ENCODE data around the gene MZT2B.
A peak's percentile ranks its signal among the peaks of the same experiment; 100 is the strongest.
"Not testable (repeated sequence)": the region's sequence is repeated elsewhere in the genome, so short reads cannot be mapped to it uniquely, and the experiment has no call there.

MZT2B gene

DNA sequence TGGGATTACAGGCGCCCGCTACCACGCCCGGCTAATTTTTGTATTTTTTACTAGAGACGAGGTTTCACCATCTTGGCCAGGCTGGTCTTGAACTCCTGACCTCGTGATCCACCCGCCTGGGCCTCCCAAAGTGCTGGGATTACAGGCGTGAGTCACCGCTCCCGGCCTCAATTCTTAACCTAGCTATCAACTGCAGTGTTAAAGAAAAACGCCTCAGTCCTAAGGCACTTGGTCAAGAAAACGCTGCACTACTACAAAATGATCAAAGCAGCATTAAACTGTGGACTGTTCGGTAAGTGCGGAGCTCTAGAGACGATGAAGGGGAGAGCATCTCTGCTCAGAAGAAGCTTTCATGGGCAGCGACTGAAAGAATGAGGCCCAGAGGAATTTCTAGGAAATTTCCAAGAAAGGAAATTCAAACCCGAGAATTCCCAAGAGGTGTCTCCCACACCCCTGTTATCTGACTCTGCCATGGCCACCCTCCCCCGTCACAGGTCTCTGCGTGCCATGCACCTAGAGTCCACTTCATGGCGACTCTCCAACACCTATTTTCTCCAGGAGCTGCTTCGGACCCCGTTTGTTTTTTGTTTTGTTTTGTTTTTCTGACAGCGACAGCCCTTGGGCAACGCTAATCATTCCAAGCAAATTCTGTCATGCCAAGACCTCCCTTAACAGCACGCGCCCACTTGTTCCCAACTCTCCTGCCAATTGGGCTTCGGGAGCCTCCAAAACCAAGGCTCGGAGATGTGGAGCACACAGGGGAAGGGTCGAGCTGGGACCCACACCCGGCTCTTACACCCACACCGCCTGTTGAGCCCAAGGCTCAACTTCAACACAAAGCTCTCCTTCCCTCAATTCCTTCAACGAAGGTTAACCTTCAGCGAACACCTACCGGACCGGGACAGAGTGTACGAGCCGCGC, 1.4 kb upstream of the MZT2B start:
- not testable (repeated sequence) for DNase-seq

DNA sequence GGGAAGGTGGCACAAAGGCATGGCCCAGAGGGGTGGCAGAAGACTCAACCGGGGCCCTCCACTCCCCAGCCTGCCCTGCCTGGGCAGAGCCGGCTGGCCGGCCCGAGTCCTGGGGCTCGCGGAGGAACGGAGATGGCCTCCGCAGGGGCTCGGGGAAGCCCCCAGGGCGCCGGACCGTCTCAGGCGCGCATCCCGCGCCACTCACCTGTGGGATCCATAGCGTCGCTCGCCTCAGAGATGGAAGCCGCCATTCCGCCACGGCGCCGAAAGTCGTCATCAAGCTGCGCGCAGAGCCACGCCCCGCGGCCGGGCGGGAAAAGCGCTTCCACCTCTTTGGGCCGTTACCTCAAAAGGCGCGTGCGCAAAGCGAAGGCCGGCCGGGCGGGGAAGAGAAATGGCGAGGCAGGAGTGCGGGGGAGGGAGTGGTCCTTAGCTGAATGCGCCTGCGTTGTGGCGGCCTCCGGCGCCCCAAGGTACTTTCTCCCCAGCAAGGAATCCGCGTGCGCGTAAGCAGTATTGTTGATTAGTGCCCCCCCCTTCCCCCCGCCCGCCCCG, 660 bp upstream of the MZT2B start, which contains the start of gene SMPD4:
Gene SMPD4, minus strand, starts transcription at position 278 of the 555 bp plus-strand sequence. CDS start 5,010 bp downstream, outside the sequence.
- DNase-seq, result peak; percentile 93 to 97 (median 95)

DNA sequence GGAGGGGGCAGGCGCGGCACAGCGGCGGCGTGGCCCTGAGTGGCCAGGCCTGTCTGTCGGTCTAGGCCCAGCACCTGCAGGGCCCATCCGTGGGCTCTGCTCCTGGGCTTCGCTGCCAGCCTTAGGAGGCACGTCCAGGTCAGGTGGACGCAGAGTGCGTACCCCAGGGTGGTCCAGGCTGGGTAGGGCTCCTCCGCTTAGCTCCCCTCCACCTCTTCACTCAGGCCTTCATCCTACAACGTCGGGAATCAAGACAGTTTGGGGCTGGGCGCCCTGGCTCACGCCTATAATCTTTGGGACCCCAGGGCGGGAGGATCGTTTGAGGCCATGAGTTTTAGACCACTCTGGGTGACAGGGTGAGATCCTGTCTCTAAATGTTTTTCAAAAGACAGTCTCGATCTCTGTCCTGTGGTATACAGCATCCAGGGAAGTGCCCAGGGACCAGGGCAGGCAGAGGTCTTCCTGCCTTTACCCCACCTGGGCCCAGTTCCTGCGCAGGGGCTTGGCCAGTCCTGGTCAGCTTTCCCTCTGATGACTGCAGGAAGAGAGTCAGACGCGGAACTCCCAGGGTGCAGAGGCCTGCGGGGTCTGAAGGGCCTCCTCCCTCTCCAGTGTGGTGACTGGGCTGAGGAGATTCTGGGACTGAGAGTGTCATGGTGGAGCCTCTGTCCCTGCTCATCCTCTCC, 907 bp downstream of the MZT2B start:
- not testable (repeated sequence) for DNase-seq

DNA sequence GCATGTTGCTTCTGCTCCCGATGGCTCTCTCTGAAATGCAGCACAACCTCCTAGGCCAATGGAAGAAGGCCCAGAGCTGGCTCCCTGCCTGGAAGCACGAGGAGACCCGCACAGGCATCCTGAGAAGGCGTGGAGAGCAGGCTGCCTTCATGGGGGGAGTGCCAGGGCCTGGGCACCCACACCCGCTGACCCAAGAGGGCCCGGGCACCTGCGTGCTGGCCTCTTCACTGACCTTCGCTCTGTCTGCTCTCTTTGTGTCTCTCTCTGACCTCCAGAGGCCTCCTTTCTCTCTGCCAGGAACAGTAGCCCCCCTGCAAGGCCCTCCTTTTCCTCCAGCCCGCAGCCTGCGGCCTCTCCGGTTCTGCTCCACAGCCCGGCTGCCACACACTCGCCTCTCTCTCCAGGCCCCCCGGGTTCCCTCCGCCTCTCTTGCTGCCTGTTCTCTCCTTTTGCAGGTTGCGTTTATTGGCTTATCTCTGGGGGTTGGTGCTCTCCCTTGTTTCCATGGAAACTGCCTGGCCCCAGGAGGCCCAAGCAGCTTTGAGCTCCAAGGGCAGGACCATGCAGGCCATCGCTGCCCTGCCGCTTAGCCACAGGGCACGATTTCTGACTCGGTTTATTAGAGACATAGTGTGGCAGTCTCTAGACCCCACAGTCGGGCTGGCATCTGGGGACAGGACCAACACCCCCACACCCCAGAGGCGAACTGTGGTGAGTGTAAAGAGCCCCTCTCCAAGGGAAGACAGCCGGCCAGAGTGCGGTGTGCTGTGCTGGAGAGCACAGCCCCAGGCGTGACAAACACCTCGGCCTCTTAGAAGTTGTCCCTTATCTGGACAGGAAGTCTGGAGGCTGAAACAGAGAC, 1.7 kb downstream of the MZT2B start:
- DNase-seq, result no peak

DNA sequence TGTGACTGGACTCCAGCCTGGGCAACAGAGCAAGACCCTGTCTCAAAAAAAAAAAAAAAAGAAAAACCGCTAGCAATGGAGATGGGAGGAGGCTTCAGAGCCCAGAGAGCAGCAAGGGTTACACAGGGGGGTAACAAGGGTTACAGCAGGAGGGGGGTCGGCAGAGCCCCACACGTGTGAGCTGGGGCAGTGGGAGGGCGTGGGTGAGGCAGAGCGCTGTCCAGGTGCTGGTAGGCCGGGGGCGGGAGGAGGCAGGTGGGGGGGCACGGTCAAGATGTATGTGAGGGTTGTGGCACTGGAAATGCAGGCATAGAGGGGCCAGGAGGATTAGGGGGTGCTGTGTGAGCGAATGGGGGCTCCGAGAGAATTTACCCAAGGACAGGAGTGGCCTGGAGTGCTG, 3.4 kb downstream of the MZT2B start:
- DNase-seq, result no peak

DNA sequence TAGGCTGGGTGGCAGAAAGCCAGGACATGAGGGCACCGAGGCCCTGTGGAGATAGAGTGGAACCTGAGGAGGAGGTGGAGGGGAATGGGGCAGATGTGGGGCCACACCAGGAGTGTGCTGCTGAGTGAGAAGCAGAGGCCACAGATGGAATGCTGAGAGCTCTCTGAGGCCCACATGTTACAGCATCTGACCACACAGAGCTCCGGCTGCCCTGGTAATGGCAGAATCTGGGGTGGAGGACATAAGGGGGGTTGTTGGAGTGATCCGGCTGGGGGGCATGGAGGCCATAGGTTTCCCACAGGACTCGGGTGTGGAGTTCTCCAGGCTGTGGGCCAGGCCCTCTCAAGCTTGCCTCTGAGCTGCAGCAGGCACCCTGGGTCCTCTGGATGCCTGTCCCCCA, 3.8 kb downstream of the MZT2B start:
- no peak for DNase-seq

DNA sequence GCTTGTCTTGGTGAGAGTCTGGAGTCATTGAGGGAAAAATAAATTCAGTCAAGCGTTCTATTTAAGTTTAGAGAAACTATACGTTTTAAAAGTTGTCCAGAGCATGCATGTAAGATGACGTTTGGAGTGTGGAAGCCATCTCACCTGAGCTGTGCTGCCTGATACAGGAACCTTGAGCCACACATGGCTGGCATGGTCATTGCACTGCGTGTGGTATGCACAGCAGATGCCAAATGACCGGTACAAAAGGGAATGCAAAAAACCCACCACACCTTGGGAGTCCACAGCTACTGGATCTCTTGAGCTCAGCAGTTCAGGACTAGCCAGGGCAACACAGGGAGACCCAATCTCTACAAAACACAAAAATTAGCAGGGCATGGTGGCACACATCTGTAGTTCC, 4.3 kb downstream of the MZT2B start:
- no peak for DNase-seq

DNA sequence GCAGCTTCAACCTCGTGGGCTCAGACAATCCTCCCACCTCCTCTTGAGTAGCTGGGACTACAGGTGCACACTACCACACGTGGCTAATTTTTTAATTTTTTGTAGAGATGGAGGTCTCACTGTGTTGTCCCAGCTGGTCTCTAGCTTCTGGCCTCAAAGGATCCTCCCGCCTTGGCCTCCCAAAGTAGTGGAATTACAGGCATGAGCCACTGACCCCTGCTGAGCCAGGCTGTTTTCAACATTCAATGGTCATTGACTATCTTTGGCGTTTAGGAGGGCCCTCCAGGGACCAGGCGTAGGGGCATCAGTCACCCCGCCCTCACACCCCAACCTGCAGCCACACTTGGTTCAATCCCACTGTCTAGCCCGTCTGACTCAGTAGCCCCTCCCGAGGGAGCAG, 5.2 kb downstream of the MZT2B start:
- no peak for DNase-seq

DNA sequence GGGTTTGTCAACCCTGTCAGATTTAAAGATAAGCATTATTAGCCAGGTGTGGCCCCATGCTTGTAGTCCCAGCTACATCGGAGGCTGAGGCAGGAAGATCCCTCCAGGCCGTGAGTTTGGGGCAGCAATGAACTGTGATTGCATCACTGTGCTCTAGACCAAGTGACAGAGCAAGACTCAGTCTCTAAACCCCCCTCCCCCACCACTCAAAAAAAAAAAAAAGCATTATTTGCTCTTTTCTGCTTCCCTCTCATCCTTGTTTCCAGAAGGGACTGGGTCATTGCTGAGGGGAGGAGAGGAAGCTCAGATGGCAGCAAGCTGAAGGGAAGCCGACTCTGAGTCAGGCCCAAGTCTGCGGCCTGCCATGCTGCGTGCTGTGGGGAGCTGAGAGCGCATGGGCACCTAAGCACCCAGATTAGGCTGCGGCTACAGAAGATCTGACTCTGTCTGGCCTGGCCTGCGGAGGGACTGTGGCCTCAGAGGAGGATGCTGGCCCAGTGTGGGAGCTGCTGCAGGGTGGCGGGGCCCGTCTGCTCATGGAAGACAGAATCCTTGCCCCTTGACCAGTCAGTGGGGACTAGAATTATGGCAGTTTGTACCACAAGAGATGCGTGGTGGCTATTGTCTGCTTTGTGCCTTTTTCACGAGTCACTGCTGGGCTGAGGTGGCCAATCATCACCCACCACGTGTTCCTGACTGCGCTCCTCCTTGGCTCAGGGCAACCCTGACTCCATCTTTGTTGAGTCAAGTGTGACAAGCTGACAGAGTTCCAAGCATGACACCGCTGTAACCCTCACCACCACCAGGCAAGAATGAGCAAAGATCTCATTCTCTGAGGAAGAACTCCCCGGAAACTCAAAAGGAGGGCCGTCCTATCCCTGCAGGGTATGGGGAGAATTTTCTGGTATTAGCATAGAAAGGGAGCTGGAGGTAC, 6.1 kb downstream of the MZT2B start:
- DNase-seq, result not testable (repeated sequence)

DNA sequence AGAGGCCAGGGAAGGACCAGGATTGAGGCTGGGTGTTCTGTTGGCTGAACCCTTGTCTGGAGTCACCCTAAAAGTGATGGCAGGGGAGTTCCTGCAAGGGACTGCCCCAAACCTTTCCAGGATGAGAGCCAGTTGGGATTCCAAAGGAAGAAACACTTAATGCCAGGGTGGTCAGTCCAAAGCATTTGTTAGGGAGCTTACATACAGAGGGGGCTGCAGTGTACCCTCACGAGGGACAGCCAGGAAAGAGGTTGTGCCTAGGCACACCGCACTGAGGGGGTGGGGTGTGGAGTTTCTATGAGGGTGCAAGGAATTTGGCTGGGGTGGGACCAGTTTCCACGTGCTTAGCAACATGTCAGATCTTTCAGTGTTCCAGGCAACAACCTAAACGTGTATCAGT, 6.9 kb downstream of the MZT2B start:
- DNase-seq, result not testable (repeated sequence)

DNA sequence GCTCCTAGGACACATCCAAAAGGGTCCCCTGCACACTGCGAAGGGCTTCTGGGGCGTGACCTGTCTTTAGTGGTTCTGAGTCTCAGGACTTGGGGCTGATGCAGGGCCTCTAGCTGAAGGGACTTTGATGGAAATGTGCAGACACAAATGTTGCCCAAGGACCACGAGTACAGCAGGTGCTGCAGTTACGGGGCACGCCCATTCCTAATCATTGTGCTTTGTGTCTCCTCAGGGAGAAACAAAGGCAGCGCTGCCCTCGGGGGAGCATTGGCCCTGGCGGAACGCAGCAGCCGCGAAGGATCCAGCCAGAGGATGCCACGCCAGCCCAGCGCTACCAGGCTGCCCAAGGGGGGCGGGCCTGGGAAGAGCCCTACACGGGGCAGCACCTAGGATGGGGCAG, 8.2 kb downstream of the MZT2B start:
- DNase-seq, result no peak

DNA sequence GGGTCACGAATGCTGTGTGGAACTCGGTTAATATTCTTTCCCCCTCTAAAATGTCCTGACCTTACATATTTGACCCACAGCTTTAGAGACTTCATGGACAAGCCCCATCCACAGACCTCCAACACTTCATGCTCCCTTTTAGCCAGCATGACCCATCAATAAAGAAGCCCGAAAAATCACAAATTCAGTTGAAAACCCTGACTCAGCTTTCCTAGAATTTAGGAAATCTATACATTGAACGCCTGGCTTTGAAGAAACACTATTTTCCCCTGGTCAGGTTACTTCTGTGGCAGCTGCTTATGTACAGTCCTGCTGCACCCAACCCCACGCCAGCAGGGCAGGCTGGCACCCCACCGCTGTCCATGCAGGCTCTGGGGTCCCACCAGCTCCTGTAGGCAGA, 9.3 kb downstream of the MZT2B start:
- DNase-seq, result not testable (repeated sequence)

DNA sequence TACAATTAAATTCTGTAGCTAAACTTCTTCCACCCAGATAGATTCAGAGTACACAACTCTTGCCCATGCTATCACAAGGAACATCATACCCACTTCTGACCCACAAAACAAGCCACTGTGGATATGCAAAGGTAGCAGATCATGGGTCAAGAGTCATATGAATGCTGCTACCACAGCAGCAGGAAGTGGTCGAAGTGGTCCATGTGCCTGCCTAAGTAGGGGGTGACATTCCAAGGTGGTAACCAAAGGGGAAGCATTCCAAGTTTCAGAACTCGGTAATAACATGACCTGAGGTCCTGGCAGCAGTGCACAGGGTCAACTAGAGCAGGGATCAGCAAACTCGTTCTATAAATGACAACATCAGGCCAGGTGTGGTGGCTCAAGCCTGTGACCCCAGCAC, 10.4 kb downstream of the MZT2B start:
- DNase-seq, result not testable (repeated sequence)

DNA sequence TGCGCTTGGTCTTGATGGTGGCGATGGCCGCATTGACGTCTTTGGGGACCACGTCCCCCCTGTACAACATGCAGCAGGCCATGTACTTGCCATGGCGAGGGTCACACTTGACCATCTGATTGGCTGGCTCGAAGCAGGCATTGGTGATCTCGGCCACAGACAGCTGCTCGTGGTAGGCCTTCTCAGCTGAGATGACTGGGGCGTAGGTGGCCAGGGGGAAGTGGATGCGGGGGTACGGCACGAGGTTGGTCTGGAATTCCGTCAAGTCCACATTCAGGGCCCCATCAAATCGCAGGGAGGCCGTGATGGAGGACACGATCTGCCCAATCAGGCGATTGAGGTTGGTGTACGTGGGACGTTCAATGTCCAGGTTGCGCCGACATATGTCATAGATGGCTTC, 11.8 kb downstream of the MZT2B start:
- not testable (repeated sequence) for DNase-seq

DNA sequence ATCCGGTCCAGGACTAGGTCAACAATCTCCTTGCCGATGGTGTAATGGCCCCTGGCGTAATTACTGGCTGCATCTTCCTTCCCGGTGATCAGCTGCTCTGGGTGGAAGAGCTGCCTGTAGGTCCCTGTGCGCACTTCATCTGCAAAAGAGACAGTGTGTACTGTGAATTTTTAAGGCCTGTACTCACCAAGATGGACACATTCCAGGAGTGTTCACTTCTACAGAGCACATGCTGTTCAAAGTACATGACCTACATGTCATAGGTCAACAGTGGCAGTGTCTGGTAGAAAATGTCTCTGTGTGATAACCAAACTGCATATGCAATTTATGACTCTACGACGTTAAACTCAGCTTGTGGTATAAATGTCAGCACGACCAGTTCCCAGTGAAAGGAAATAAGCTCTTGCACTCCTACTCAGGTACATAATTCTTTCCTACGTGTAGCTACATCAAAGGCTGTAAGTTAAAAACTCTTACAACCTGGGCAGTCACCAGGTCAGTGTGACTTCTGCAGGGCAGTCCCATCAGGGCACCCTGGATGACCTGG, 13.1 kb downstream of the MZT2B start:
- DNase-seq, result not testable (repeated sequence)

DNA sequence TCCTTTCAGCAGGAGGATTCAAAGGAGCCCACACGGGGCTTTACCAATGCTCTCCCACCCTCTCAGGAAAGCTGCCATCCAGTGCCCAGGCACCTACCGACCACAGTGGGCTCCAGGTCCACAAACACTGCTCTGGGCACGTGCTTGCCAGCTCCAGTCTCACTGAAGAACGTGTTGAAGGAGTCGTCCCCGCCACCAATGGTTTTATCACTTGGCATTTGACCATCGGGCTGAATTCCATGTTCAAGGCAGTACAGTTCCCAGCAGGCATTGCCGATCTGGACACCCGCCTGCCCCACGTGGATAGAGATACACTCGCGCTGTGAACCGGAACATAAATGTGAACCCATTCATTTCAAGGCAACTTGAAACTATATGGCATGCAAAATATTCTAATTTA, 14.0 kb downstream of the MZT2B start:
- not testable (repeated sequence) for DNase-seq

DNA sequence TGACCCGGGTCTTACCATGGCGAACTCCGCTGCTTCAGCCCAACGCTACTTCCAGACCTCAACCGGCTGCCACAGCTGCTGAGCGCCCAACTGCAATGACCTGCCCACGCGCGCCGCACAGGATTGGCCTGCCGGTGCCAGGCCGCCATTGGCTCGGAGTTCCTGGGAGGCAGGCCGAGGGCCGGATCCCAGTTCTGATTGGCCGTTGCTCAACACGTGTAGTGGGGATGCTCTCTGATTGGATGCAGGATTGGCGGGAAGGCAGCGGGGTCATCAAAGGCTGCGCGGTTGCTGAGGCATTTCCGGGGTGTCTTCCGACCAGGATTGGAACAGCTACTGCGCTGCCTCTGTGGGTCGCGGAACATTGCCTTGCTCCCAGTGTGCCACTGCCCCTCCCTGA, 16.3 kb downstream of the MZT2B start, which contains the start of gene TUBA3E:
Gene TUBA3E, minus strand, starts transcription at position 97 of the 400 bp plus-strand sequence. Its CDS starts 79 bp downstream, at position 18.
- DNase-seq, result no peak

DNA sequence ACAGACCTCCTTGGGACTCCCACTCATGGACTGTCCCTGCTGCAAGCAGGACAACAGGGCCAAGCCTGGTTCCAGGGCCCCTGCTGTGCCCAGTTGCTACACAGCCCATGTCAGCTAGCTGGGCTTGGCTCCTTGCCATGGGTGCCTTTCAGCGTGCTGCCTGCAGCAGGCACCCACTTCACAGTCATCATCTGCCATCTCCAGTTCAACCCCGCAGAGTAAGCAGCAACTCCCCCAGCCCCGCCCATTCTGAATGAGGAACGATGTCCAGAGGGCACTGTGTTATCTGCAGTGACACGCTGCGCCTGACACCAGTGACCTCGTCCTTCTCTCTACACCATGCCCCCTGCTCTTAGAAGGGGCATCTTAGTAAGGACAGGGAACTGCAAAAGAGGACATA, 20.5 kb downstream of the MZT2B start:
- not testable (repeated sequence) for DNase-seq

DNA sequence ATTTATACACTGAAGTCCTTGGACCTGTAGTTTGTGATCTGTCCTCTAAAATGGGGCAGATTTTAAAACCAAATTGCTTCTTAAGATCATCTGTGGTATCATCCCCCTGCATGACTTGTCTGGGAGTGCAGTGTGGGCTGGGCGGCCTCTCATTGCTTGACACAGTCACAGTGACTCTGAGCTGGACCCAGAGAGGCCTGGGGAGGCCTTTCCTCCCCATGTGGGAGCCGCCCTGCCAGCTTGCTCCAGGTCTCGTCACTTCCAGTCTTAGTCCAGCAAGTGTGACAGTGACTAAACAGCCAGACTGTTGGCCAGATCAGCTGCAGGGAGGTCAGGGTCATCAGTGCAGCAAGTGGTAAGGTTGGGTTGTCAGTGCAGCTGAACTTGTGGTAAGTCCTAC, 21.1 kb downstream of the MZT2B start:
- not testable (repeated sequence) for DNase-seq

DNA sequence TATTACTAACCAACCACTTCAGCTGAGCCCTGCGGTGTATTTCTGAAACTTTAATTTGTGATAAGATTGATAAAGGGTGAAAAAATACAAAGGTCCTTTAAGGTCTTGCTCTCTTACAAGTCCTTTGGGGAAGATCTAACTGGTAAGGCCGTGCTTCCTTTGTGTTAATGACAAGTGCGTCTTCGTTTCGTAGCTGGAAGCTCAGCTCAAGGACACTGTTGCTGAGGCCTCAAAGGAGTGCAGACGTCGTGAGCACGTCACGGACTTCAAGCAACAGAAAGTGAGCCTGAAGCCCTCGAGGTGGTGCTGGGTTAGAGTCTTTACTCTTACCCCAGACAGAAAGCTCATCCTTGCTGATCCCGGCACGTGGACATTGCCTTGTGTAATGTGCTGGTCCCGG, 25.0 kb downstream of the MZT2B start:
- DNase-seq, result not testable (repeated sequence)

DNA sequence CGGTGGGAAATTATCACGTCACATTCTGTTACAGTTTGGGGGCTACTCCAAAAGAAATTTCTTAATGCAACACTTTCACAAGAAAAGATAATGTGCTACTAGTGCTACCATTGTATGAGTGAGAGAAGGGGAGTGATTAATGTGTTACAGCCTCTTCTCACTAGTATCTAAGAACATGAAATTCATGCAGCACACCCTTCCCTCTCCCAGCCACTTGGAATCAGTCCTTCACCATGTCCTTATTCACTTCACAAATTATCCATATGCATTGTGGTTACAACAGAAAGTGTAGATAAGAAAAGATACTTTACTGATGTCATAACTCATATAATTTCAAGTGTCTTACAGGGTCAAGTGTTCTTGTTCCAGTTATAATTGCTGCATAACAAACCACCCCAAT, 37.1 kb downstream of the MZT2B start:
- DNase-seq, result not testable (repeated sequence)
